Brain microvascular endothelial cell (primary cell): ENCODE measurements around the gene CAMTA1.

Source experiments
- DNase-seq: peaks from one replicate; pipeline ENCODE4 v3.0.0-alpha.2; 2020
- H3K27ac ChIP-seq: fragments of 250-450 bp; sonication (Bioruptor Pico); 2 replicates; pipeline ENCODE4 v1.5.1; 2020; ENCODE audit warnings: mild to moderate bottlenecking, moderate library complexity
- H3K27me3 ChIP-seq: fragments of 250-450 bp; sonication (Bioruptor Pico); replicated peaks from 2 replicates; pipeline ENCODE4 v1.5.1; 2020; ENCODE audit warnings: mild to moderate bottlenecking
- H3K36me3 ChIP-seq: fragments of 250-450 bp; sonication (Bioruptor Pico); replicated peaks from 2 replicates; pipeline ENCODE4 v1.5.1; 2020; ENCODE audit warnings: mild to moderate bottlenecking
- H3K4me3 ChIP-seq: 2 replicates; pipeline ENCODE4 v1.5.1; 2011; ENCODE audit warnings: low read depth, mild to moderate bottlenecking, control low read depth, low read length, moderate library complexity
- in situ Hi-C: cut with HindIII; loops from 2 replicates; pipeline ENCODE4 v1.10.0; 2017; ENCODE audit warnings: low sequenced_read_pairs, low pct_ligation_motif_present
- TF ChIP-seq, protein P1 (sequence below): IDR thresholded peaks from 2 replicates; pipeline ENCODE4 v1.5.1; 2011; ENCODE audit warnings: low read depth, mild to moderate bottlenecking, moderate library complexity, low read length, control low read depth, inconsistent platforms; ENCODE audit errors: missing control alignments

CAMTA1 gene

GRCh38 chr1:6761196-6761737, 24.0 kb upstream of the CAMTA1 start:
- TF ChIP-seq, protein P1, sequence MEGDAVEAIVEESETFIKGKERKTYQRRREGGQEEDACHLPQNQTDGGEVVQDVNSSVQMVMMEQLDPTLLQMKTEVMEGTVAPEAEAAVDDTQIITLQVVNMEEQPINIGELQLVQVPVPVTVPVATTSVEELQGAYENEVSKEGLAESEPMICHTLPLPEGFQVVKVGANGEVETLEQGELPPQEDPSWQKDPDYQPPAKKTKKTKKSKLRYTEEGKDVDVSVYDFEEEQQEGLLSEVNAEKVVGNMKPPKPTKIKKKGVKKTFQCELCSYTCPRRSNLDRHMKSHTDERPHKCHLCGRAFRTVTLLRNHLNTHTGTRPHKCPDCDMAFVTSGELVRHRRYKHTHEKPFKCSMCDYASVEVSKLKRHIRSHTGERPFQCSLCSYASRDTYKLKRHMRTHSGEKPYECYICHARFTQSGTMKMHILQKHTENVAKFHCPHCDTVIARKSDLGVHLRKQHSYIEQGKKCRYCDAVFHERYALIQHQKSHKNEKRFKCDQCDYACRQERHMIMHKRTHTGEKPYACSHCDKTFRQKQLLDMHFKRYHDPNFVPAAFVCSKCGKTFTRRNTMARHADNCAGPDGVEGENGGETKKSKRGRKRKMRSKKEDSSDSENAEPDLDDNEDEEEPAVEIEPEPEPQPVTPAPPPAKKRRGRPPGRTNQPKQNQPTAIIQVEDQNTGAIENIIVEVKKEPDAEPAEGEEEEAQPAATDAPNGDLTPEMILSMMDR, result no peak
- no peak overlapping the region for H3K27ac ChIP-seq
- no peak for DNase-seq
- in situ Hi-C loops, result no loop called here
- no peaks in the 10 kb centered on the region for H3K27me3 ChIP-seq
- no peak overlapping the region for H3K4me3 ChIP-seq
- H3K36me3 ChIP-seq, result no peaks in the 10 kb centered on the region

DNA sequence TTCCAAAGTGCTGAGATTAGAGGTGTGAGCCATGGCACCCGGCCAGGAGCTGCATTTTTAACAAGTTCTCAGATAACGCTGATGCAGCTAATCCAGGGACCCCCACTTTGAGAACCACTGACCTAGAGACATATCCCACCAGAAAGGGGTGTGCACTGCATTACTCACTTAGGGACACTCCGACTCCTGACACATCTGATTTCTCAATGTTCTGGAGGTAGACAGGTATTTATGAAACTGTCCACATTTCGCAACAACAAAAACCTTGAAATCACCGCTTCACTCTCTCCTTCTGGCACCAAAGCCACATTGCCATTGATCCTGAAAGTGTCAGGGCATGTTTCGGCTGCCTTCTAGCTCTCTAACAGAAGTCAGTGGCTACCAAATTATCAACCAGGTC, 23.2 kb upstream of the CAMTA1 start:
- no peaks in the 10 kb centered on the region for H3K36me3 ChIP-seq
- DNase-seq, result no peak
- no peak overlapping the region for H3K27ac ChIP-seq
- H3K27me3 ChIP-seq, result no peaks in the 10 kb centered on the region
- TF ChIP-seq, protein P1, result no peak
- in situ Hi-C loops, result no loop called here
- no peak overlapping the region for H3K4me3 ChIP-seq

DNA sequence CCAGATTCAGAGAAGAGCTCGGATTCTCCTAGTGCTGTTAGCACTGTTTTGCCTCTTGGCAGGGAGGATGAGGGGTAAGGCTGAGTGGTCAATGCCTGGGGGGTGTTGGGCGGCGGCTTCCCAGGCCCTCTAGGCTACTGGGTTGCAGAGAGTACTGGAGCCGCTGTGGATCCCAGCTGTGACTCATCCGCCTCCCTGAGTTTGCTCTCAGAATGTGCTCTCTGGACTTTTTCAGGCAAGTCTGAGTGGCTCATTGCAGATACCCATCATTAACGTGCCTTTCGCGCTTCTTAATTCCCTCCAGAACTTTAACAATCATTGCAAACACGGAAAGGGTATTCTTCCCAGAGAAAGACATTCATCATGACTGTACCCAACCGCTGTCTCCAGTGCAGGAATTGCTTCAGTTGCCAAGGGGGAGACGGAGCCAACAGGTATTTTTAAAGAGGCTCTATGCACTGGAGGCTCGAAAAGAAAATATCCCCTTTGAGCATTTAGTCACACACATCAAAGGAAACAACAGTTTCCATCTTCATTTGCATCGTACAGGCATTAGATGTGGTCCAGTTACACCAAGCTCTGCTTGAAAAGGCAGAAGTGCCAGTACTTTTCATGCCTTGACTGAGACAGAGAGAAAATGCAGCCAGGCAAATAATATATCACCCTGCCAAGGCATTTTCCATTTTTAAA, 14.4 kb upstream of the CAMTA1 start:
- peak; percentile 38 for DNase-seq
- no peak overlapping the region for H3K4me3 ChIP-seq
- no peaks in the 10 kb centered on the region for H3K36me3 ChIP-seq
- no peak overlapping the region for H3K27ac ChIP-seq
- in situ Hi-C loops, result no loop called here
- TF ChIP-seq, protein P1, result no peak
- no peaks in the 10 kb centered on the region for H3K27me3 ChIP-seq

DNA sequence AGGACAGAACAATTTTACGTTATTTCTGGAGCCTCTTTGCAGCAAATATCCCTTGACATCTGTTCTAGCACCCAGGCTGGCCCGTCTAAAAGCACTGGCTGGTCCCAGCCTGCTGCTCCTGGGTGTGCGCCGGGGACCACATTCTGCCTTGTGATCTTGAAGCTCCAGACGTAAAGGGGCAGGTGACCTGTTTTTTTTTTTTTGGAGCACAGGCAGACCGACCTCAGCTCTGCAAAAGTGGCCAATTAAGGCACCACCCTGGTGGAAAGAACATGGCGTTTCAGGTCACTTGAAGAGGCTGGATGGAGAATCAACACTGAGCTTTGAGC, 13.8 kb upstream of the CAMTA1 start:
- TF ChIP-seq, protein P1, result no peak
- no peak for DNase-seq
- H3K27me3 ChIP-seq, result no peaks in the 10 kb centered on the region
- in situ Hi-C loops, result no loop called here
- no peaks in the 10 kb centered on the region for H3K36me3 ChIP-seq
- no peak overlapping the region for H3K4me3 ChIP-seq
- H3K27ac ChIP-seq, result no peak overlapping the region

- H3K27me3 ChIP-seq, result no peaks in the 10 kb centered on the region
- H3K27ac ChIP-seq, result no peak overlapping the region
- no peak for DNase-seq
- no peak overlapping the region for H3K4me3 ChIP-seq
- no peaks in the 10 kb centered on the region for H3K36me3 ChIP-seq
- in situ Hi-C loops, result no loop called here
- TF ChIP-seq, protein P1, result no peak
These were observed 10.9 kb upstream of the CAMTA1 start for GRCh38 chr1:6774381-6774780.
